Measurements from ENCODE around the gene ZSCAN5B. TPM values are rescaled to one million over a fixed set of nuclear protein-coding genes. Genes with fewer than 3 reads are reported as not detected.

ZSCAN5B gene
- total and polyA plus RNA-seq, 2 of the 13 experiments (the other 11 are each of a cell fraction or from before 2014, with no cell fraction given) = not detected

DNA sequence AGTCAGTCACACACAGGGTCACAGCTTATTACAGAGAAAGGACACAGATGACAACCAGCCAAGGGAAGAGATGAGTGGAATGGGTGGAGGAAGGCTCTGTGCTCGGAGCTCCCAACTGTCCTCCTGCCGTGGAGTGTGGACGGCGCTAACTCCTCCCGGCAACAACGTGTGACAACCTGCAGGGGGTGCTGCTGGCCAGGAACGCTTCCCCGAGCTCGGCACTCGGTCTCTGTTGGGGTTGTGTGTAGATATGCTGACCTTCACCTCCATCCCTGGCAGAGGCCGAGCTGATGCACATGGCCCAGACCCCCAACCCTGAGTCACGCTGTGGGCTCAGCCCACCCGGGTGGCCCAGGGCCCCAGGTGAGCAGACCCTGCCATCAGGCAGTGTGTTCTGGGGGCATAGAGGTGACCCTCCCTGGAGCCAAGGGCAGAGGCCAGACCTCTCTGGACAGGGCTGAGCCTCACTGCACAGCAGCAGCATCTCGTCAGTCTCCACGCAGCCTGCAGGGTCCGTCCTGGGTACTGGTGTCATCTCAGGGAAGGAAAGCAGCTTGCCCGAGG, 42.4 kb downstream of the ZSCAN5B start (continued):
- TF ChIP-seq, protein P1, sequence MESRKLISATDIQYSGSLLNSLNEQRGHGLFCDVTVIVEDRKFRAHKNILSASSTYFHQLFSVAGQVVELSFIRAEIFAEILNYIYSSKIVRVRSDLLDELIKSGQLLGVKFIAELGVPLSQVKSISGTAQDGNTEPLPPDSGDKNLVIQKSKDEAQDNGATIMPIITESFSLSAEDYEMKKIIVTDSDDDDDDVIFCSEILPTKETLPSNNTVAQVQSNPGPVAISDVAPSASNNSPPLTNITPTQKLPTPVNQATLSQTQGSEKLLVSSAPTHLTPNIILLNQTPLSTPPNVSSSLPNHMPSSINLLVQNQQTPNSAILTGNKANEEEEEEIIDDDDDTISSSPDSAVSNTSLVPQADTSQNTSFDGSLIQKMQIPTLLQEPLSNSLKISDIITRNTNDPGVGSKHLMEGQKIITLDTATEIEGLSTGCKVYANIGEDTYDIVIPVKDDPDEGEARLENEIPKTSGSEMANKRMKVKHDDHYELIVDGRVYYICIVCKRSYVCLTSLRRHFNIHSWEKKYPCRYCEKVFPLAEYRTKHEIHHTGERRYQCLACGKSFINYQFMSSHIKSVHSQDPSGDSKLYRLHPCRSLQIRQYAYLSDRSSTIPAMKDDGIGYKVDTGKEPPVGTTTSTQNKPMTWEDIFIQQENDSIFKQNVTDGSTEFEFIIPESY (CRISPR knock-in tag; IDR thresholded peaks at IDR 0.05) = peak; percentile 99
- TF ChIP-seq ZNF720 (CRISPR knock-in tag; IDR thresholded peaks at IDR 0.05) (no peak), RORA (CRISPR knock-in tag; IDR thresholded peaks at IDR 0.05) (no peak), TEAD2 (CRISPR knock-in tag; IDR thresholded peaks at IDR 0.05) (no peak), ZNF749 (CRISPR knock-in tag; IDR thresholded peaks at IDR 0.05; ENCODE audit: borderline replicate concordance) (no peak), TAF1 (CRISPR knock-in tag; IDR thresholded peaks at IDR 0.05) (no peak), SNAI1 (CRISPR knock-in tag; IDR thresholded peaks at IDR 0.05; ENCODE audit: borderline replicate concordance) (no peak), ELF3 (CRISPR knock-in tag; IDR thresholded peaks at IDR 0.05) (no peak), ATRX (CRISPR knock-in tag; IDR thresholded peaks at IDR 0.05; ENCODE audit: borderline replicate concordance) (no peak), NCOA2 (CRISPR knock-in tag; IDR thresholded peaks at IDR 0.05) (no peak), KDM6A (CRISPR knock-in tag; IDR thresholded peaks at IDR 0.05; ENCODE audit: low read depth) (no peak), CHD4 (IDR thresholded peaks at IDR 0.05; ENCODE audit: borderline replicate concordance, low read length) (no peak), AGO1 (IDR thresholded peaks at IDR 0.05; ENCODE audit: low read depth, low read length, poor library complexity, severe bottlenecking) (no peak), ZNF878 (CRISPR knock-in tag; IDR thresholded peaks at IDR 0.05) (no peak), TCF12 (IDR thresholded peaks at IDR 0.05) (no peak), TCF12 (CRISPR knock-in tag; IDR thresholded peaks at IDR 0.05) (no peak), MAFF (IDR thresholded peaks at IDR 0.05; ENCODE audit: low read depth, low read length) (peak; percentile 20; the same call in 1 of the 2 replicates), ZNF558 (CRISPR knock-in tag; IDR thresholded peaks at IDR 0.05; ENCODE audit: borderline replicate concordance) (no peak), ZNF879 (CRISPR knock-in tag; IDR thresholded peaks at IDR 0.05) (no peak), ZSCAN25 (CRISPR knock-in tag; IDR thresholded peaks at IDR 0.05) (no peak), ZBTB21 (CRISPR knock-in tag; IDR thresholded peaks at IDR 0.05) (no peak), ZC3H4 (CRISPR knock-in tag; IDR thresholded peaks at IDR 0.05; ENCODE audit: borderline replicate concordance) (no peak)
- TF ChIP-seq, protein P2, sequence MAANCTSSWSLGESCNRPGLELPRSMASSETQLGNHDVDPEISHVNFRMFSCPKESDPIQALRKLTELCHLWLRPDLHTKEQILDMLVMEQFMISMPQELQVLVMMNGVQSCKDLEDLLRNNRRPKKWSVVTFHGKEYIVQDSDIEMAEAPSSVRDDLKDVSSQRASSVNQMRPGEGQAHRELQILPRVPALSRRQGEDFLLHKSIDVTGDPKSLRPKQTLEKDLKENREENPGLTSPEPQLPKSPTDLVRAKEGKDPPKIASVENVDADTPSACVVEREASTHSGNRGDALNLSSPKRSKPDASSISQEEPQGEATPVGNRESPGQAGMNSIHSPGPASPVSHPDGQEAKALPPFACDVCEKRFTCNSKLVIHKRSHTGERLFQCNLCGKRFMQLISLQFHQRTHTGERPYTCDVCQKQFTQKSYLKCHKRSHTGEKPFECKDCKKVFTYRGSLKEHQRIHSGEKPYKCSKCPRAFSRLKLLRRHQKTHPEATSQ (CRISPR knock-in tag; IDR thresholded peaks at IDR 0.05; ENCODE audit: borderline replicate concordance) = no peak
- TF ChIP-seq, protein P3, sequence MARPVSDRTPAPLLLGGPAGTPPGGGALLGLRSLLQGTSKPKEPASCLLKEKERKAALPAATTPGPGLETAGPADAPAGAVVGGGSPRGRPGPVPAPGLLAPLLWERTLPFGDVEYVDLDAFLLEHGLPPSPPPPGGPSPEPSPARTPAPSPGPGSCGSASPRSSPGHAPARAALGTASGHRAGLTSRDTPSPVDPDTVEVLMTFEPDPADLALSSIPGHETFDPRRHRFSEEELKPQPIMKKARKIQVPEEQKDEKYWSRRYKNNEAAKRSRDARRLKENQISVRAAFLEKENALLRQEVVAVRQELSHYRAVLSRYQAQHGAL (CRISPR knock-in tag; IDR thresholded peaks at IDR 0.05; ENCODE audit: not compliant biosample characterization) = no peak
- TF ChIP-seq, protein P4, sequence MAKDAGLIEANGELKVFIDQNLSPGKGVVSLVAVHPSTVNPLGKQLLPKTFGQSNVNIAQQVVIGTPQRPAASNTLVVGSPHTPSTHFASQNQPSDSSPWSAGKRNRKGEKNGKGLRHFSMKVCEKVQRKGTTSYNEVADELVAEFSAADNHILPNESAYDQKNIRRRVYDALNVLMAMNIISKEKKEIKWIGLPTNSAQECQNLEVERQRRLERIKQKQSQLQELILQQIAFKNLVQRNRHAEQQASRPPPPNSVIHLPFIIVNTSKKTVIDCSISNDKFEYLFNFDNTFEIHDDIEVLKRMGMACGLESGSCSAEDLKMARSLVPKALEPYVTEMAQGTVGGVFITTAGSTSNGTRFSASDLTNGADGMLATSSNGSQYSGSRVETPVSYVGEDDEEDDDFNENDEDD (CRISPR knock-in tag; IDR thresholded peaks at IDR 0.05; ENCODE audit: borderline replicate concordance) = no peak
- TF ChIP-seq, protein P5, sequence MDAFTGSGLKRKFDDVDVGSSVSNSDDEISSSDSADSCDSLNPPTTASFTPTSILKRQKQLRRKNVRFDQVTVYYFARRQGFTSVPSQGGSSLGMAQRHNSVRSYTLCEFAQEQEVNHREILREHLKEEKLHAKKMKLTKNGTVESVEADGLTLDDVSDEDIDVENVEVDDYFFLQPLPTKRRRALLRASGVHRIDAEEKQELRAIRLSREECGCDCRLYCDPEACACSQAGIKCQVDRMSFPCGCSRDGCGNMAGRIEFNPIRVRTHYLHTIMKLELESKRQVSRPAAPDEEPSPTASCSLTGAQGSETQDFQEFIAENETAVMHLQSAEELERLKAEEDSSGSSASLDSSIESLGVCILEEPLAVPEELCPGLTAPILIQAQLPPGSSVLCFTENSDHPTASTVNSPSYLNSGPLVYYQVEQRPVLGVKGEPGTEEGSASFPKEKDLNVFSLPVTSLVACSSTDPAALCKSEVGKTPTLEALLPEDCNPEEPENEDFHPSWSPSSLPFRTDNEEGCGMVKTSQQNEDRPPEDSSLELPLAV (CRISPR knock-in tag; conservative IDR thresholded peaks at IDR 0.05; ENCODE audit: low read depth) = no peak
